BLaER1 treated with 17β-estradiol and CSF1 and Interleukin-3, amounts not matched to agents 10 nM and 100 nM (cell line): ENCODE measurements around the gene ORAI1.
A peak's percentile ranks its signal among the peaks of the same experiment; 100 is the strongest.
"Not testable (repeated sequence)": the region's sequence is repeated elsewhere in the genome, so short reads cannot be mapped to it uniquely, and the experiment has no call there.

Source experiments
- H3K27ac ChIP-seq, 11 experiments: shearing (Covaris generic); formaldehyde crosslinking; 2 replicates each; pipeline ENCODE4 v1.8.1; 2022
- H3K27me3 ChIP-seq, 11 experiments: shearing (Covaris generic); formaldehyde crosslinking; 2 replicates each; pipeline ENCODE4 v1.8.1; 2022
- H3K36me3 ChIP-seq, 11 experiments: shearing (Covaris generic); formaldehyde crosslinking; 2 replicates each; pipeline ENCODE4 v1.8.1; 2022
- H3K4me1 ChIP-seq, 10 experiments: shearing (Covaris generic); formaldehyde crosslinking; 2 replicates each; pipeline ENCODE4 v1.8.1; 2022
- H3K4me2 ChIP-seq, 11 experiments: shearing (Covaris generic); formaldehyde crosslinking; 2 replicates each; pipeline ENCODE4 v1.8.1; 2022
- H3K4me3 ChIP-seq, 10 experiments: shearing (Covaris generic); formaldehyde crosslinking; 2 replicates each; pipeline ENCODE4 v1.8.1; 2022
- H3K9ac ChIP-seq, 11 experiments: shearing (Covaris generic); formaldehyde crosslinking; 2 replicates each; pipeline ENCODE4 v1.8.1; 2022
- H3K9me3 ChIP-seq, 11 experiments: shearing (Covaris generic); formaldehyde crosslinking; replicated peaks in 1 of 11; 2 replicates each; pipeline ENCODE4 v1.8.1; 2022
- H4K20me1 ChIP-seq, 11 experiments: shearing (Covaris generic); formaldehyde crosslinking; 2 replicates each; pipeline ENCODE4 v1.8.1; 2022
- Cebpa-rat ChIP-seq, 11 experiments: shearing (Covaris generic); IDR thresholded peaks; 2 replicates each; pipeline ENCODE4 v1.8.1; 2022

The ORAI1 gene

DNA sequence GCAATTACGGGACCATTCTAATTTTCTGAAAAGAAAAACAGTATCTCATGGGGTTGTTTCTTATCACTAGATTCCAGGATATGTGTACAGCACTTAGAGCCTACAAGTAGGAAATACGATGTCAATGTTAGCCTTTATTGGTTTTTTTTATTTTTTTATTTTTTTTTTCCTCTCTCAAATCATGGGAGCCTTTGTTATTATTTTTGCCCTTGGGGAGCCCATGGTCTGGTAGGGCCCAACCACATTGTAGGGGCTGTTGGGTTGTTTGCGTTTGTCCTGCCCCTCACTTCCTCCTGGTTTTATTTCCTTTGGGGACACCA is 37.2 kb downstream of the ORAI1 start:
- Histone ChIP-seq H3K27ac (peak overlapping the region; percentile 56 to 99 (median 93); a peak in 21 of 22 replicates), H3K4me3 (peak overlapping the region in 4 of 10 experiments; percentile 66 to 68 (median 66); a peak in 4 of 20 replicates)

DNA sequence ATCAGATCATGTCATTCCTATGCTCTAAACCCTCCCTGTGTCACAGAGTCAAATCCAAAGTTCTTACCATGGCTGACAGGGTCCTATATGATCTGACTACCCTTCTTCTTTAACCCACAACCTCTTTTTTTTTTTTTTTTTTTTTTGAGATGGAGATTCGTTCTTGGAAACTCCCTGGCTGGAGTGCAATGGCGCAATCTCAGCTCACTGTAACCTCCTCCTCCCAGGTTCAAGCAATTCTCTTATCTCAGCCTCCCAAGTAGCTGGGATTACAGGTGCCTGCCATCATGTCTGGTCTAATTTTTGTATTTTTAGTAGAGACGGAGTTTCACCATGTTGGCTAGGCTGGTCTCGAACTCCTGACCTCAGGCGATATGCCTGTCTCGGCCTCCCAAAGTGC is 40.5 kb downstream of the ORAI1 start:
- peak overlapping the region in 4 of 11 experiments; percentile 9 to 50 (median 43); a peak in 4 of 22 replicates for H3K27ac ChIP-seq
- not testable (repeated sequence) for H3K9me3 ChIP-seq, H3K27me3 ChIP-seq, H4K20me1 ChIP-seq, H3K4me3 ChIP-seq
- peaks cover 50 to 73% (median 61%) of the 10 kb centered on the region in 10 experiments for H3K4me1 ChIP-seq
- H3K9ac ChIP-seq: peak overlapping the region in 4 of 11 experiments; percentile 20 to 44 (median 34); a peak in 5 of 22 replicates
- peak overlapping the region; percentile 85 to 98 (median 94); a peak in 21 of 22 replicates for H3K4me2 ChIP-seq
- H3K36me3 ChIP-seq: peaks cover 0 to 15% (median 5%) of the 10 kb centered on the region in 11 experiments; a peak in 8 of 22 replicates

More for the DNA sequence above, 37.2 kb downstream of the ORAI1 start:
- H3K9me3 ChIP-seq: no peaks in the 10 kb centered on the region
- peaks cover 74 to 92% (median 87%) of the 10 kb centered on the region in 10 experiments for H3K4me1 ChIP-seq
- no peaks in the 10 kb centered on the region for H3K27me3 ChIP-seq
- TF ChIP-seq Cebpa-rat (IDR thresholded peaks at IDR 0.05): no peak
- H3K36me3 ChIP-seq: peaks cover 0 to 5% (median 0%) of the 10 kb centered on the region in 11 experiments; a peak in 1 of 22 replicates
- H3K9ac ChIP-seq: peak overlapping the region; percentile 2 to 87 (median 80); a peak in 18 of 22 replicates
- peak overlapping the region; percentile 51 to 98 (median 93) for H3K4me2 ChIP-seq
- no peaks in the 10 kb centered on the region for H4K20me1 ChIP-seq

DNA sequence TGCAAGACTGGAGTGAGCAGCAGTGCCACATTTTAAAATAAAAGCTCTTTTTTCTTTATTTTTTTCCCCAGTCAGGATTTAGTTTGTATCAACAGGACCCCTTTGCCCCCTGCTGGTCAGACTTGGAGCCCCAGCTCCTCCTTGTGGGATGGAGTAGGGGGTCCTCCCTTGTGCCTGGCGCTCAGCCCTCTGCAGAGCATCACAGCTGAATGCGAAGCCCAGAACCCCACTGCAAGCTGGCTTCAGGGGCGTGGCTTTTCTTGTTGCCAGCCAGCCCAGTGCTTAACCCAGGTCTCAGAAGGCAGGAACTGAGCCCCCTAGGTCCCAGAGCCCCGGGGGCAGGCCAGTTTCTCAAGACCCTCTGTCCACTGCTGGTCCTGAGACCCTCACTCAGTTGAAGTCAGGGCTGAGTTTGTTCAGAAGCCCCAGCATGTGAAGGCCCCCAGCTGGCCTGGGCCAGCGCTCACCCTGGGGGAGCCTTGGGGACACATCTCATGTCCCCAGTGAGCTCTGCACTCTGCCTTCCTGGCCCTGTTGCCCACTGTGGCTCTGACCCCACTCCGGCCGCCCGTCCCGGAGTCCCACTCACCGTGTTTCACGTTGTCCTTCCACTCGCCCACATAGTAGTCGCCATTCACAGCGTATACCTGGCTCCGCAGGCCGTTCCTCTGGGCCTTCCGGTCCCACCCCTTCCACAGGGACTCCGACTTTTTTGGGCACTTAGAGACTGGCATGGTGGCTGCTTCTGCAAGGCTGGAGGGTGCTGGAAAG is 42.6 kb downstream of the ORAI1 start:
- H3K4me1 ChIP-seq: peaks cover 48 to 67% (median 55%) of the 10 kb centered on the region in 10 experiments
- 0 out of 22 replicates have a peak, but pooled peaks cover 0 to 7% (median 0%) of the 10 kb centered on the region in 11 experiments for H4K20me1 ChIP-seq
- H3K27ac ChIP-seq: peak overlapping the region in 3 of 11 experiments; percentile 26 to 39 (median 37); a peak in 2 of 22 replicates
- H3K9ac ChIP-seq: peak overlapping the region in 6 of 11 experiments; percentile 1 to 32 (median 22); a peak in 5 of 22 replicates
- no peaks in the 10 kb centered on the region for H3K27me3 ChIP-seq
- 0 out of 22 replicates have a peak overlapping the region, but pooled peaks of 1 of the 11 experiments have one; percentile 1 for H3K4me2 ChIP-seq
- peaks cover 0 to 15% (median 5%) of the 10 kb centered on the region in 11 experiments; a peak in 8 of 22 replicates for H3K36me3 ChIP-seq
- no peak for TF ChIP-seq Cebpa-rat (IDR thresholded peaks at IDR 0.05)
- no peak overlapping the region for H3K4me3 ChIP-seq
- no peaks in the 10 kb centered on the region for H3K9me3 ChIP-seq

DNA sequence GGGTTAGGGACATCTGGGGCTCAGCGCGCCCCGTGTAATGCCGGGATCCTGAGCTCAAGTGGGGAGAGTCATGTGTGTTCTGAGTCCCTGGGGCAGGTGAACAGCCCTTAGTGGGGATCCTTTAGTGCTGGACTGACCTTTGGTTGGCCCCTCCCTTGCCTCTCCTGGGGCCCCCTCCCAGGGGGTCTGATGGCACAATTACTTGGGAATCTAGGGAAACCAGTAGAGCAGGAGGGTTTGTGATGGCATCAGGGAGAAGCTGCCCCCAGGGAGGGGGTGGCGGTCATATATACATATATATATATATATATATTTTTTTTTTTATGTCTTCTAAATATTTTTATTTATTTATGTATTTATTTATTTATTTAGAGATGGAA is 43.2 kb downstream of the ORAI1 start, which contains the start of gene MORN3:
Gene MORN3, minus strand, starts transcription at position 134 of the 380 bp plus-strand sequence. CDS start 171 bp downstream, outside the sequence.
- H3K4me3 ChIP-seq: no peak within 1 kb of the TSS
- no peaks in the 10 kb centered on the region for H3K9me3 ChIP-seq
- H3K4me1 ChIP-seq: peaks cover 43 to 64% (median 52%) of the 10 kb centered on the region in 10 experiments
- TF ChIP-seq Cebpa-rat (IDR thresholded peaks at IDR 0.05): no peak
- 0 out of 22 replicates have a peak, but pooled peaks cover 0 to 7% (median 0%) of the 10 kb centered on the region in 11 experiments for H4K20me1 ChIP-seq
- peak within 1 kb of the TSS in 4 of 11 experiments; percentile 12 to 39 (median 32); a peak in 2 of 22 replicates for H3K27ac ChIP-seq
- H3K27me3 ChIP-seq: no peaks in the 10 kb centered on the region
- peak within 1 kb of the TSS in 6 of 11 experiments; percentile 1 to 32 (median 22); a peak in 5 of 22 replicates for H3K9ac ChIP-seq
- 0 out of 22 replicates have a peak within 1 kb of the TSS, but pooled peaks of 1 of the 11 experiments have one; percentile 13 for H3K4me2 ChIP-seq
- H3K36me3 ChIP-seq: peaks cover 0 to 15% (median 5%) of the 10 kb centered on the region in 11 experiments; a peak in 8 of 22 replicates

DNA sequence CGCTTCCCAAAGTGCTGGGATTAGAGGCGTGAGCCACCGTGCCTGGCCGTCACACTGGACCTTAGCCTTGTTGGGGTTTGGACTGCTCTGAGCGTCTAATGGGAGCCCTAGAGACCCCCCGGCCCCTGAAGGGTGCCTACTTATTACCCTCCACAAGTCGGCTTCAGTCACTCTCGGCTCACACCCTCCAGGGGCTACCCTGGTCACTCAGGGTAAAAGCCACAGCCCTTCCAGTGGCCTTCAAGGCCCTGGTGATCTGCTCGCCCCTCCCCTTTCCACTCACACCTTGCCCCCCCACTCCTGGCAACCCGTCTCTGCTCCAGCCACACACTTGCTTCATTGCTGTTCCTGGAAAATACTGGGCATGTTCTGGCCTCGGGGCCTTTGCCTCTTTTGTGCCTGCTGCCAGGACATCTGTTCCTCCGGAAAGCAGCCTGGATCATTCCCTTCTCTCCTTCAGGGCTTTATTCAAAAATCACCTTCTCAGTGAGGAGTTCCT is 46.7 kb downstream of the ORAI1 start:
- peak overlapping the region; percentile 85 to 98 (median 89) for H3K4me2 ChIP-seq
- H3K27me3 ChIP-seq: no peaks in the 10 kb centered on the region
- 0 out of 22 replicates have a peak, but pooled peaks cover 0 to 7% (median 0%) of the 10 kb centered on the region in 11 experiments for H4K20me1 ChIP-seq
- H3K4me3 ChIP-seq: peak overlapping the region; percentile 51 to 76 (median 64); a peak in 19 of 20 replicates
- peak overlapping the region; percentile 57 to 78 (median 71) for H3K9ac ChIP-seq
- H3K4me1 ChIP-seq: peaks cover 19 to 32% (median 23%) of the 10 kb centered on the region in 10 experiments
- no peaks in the 10 kb centered on the region for H3K9me3 ChIP-seq
- peaks cover 0 to 11% (median 5%) of the 10 kb centered on the region in 11 experiments; a peak in 8 of 22 replicates for H3K36me3 ChIP-seq
- no peak for TF ChIP-seq Cebpa-rat (IDR thresholded peaks at IDR 0.05)
- H3K27ac ChIP-seq: peak overlapping the region; percentile 57 to 85 (median 76)

DNA sequence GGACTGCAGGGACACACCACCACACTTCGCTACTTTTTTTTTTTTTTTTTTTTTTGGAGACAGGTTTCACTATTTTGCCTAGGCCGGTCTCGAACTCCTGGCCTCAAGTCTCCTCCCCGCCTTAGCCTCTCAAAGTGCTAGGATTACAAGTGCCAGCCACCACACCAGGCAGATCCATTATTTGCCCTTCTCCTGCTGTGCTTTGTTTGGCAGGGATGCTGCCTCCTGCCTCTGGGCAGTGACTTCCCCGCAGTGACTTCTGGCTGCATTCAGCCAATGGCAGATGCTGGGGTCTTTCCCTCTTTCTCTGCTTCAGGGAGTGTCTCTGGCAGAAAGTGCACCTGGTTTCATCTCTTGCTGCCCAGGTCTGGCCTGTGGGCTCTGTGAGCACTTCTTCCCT is 49.9 kb downstream of the ORAI1 start:
- Histone ChIP-seq H3K27ac (no peak overlapping the region), H3K4me2 (no peak overlapping the region)

DNA sequence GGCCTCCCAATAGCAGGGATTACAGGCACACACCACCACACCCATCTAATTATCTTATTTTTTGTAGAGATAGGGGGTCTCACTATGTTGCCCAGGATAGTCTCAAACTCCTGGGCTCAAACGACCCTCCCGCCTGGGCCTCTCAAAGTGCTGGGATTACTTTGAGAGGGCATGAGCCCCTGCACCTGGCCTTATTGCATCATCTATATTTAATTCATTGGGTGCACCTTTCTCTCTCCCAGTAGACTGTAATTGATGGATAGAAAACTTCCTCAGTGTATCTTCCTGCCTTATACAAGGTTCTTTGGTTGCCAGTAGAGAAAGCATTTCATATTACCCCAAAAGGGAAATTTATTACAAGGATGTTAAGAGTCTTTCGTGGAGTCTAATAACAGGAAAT is 52.0 kb downstream of the ORAI1 start:
- H3K9ac ChIP-seq: no peak overlapping the region
- H3K36me3 ChIP-seq: no peaks in the 10 kb centered on the region
- no peaks in the 10 kb centered on the region for H3K9me3 ChIP-seq
- peaks cover 0 to 16% (median under 1%) of the 10 kb centered on the region in 10 experiments; a peak in 10 of 20 replicates for H3K4me1 ChIP-seq
- H3K27ac ChIP-seq: no peak overlapping the region
- H3K4me2 ChIP-seq: no peak overlapping the region
- peak in 2 of 11 experiments; percentile 36 to 43; a peak in 1 of 22 replicates for TF ChIP-seq Cebpa-rat (IDR thresholded peaks at IDR 0.05)
- H4K20me1 ChIP-seq: no peaks in the 10 kb centered on the region
- no peaks in the 10 kb centered on the region for H3K27me3 ChIP-seq
- no peak overlapping the region for H3K4me3 ChIP-seq

More for the DNA sequence above, 49.9 kb downstream of the ORAI1 start:
- no peak for TF ChIP-seq Cebpa-rat (IDR thresholded peaks at IDR 0.05)
- Histone ChIP-seq H3K36me3 (no peaks in the 10 kb centered on the region), H3K9ac (peak overlapping the region in 1 of 11 experiments; percentile 16; a peak in 1 of 22 replicates), H4K20me1 (no peaks in the 10 kb centered on the region), H3K4me3 (no peak overlapping the region), H3K9me3 (no peaks in the 10 kb centered on the region), H3K4me1 (peaks cover 16 to 32% (median 20%) of the 10 kb centered on the region in 10 experiments), H3K27me3 (no peaks in the 10 kb centered on the region)

DNA sequence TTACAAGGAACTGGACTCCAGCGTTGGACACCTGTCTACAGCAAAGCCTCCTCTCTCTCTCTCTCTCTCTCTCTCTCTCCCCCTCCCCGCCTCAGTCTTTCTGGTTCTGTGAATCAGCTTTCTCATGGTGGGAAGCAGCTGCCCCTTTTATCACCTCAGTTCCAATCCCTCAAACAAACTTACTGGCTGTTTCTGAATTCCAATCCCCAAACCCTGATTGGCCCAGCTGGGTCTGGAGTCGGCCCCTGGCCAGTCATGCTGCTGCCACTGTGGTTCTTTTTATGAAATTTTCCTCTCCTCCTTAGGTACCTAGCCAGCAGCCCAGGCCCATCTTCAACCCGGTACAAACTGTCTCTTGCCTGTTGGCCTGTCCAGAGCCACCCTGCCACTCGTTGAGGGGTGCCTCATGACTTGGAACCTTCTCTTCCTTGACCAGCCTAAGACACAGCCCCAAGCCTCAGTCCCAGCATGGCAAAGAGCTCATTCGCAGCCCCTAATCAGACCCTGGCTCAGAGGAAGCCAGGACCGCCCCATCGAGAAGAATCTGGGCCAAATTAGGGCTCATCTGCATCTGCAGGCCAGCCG is 52.5 kb downstream of the ORAI1 start:
- Histone ChIP-seq H3K4me3 (no peak overlapping the region), H3K36me3 (no peaks in the 10 kb centered on the region), H3K4me2 (0 out of 22 replicates have a peak overlapping the region, but pooled peaks of 1 of the 11 experiments have one; percentile 1), H3K9ac (no peak overlapping the region), H3K27me3 (no peaks in the 10 kb centered on the region), H4K20me1 (no peaks in the 10 kb centered on the region), H3K27ac (no peak overlapping the region), H3K4me1 (peaks cover 0 to 15% (median 0%) of the 10 kb centered on the region in 10 experiments; a peak in 4 of 20 replicates), H3K9me3 (no peaks in the 10 kb centered on the region)
- TF ChIP-seq Cebpa-rat (IDR thresholded peaks at IDR 0.05): no peak

DNA sequence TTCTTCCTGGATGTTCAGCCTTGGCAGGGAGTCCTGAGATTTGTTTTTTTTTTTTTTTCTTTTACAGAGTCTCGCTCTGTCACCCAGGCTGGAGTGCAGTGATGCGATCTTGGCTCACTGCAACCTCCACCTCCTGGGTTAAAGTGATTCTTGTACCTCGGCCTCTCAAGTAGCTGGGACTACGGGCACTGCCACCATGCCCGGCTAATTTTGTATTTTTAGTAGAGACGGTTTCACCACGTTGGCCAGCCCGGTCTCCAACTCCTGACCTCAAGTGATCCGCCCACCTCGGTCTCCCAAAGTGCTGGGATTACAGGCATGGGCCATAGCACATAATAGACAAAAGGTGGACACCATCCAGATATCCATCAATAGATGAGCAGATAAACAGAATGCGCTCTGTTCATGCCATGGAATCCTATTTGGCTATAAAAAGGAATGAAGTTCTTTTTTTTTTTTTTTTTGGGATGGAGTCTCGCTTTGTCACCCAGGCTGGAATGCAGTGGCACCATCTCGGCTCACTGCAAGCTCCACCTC is 53.4 kb downstream of the ORAI1 start:
- not testable (repeated sequence) for H3K9me3 ChIP-seq, H3K9ac ChIP-seq, H4K20me1 ChIP-seq, H3K36me3 ChIP-seq, H3K27me3 ChIP-seq, H3K4me3 ChIP-seq, H3K4me2 ChIP-seq, H3K27ac ChIP-seq
- H3K4me1 ChIP-seq: peaks cover 0 to 17% (median 2%) of the 10 kb centered on the region in 10 experiments; a peak in 10 of 20 replicates
